ENCODE measurements around the gene SRPRA. TPM values are rescaled to one million over a fixed set of nuclear protein-coding genes. Genes with fewer than 3 reads are reported as not detected.
"Not testable (repeated sequence)": the region's sequence is repeated elsewhere in the genome, so short reads cannot be mapped to it uniquely, and the experiment has no call there.

The SRPRA gene
- total and polyA plus RNA-seq, 8 donors, result 67.9 to 154 (median 77.6) TPM

DNA sequence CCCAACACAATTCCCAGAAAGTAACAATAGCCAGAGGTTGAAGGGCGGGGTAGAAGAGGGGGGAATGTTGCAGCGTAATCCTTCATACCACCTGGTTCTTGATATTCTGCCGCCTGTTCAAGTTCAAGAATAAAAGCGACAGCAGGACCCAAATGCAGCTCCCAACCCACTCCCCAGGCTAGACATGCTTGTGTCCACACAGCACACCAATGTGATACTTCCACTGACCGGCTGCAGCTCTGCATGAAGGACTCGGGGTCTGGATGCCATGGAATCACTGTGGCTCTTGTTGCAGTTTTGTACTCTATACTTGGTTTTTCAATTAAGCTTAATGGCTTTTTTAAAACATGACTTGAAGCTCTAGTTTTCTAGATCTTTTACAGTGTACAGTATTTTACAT lies 6.5 kb downstream of the SRPRA start:
- Histone ChIP-seq H3K36me3 (peaks cover 0 to 96% of the 10 kb centered on the region in 2 donors), H3K4me1 (peaks cover 0 to 8% of the 10 kb centered on the region in 2 donors), H3K9me3 (no peaks in the 10 kb centered on the region), H3K27me3 (no peaks in the 10 kb centered on the region), H3K4me3 (no peak overlapping the region), H3K27ac (no peak overlapping the region)
- no peak for ATAC-seq
- no peak for DNase-seq
- intact Hi-C loops (cut with DNase I), result no loop called here
- TF ChIP-seq, protein P1, sequence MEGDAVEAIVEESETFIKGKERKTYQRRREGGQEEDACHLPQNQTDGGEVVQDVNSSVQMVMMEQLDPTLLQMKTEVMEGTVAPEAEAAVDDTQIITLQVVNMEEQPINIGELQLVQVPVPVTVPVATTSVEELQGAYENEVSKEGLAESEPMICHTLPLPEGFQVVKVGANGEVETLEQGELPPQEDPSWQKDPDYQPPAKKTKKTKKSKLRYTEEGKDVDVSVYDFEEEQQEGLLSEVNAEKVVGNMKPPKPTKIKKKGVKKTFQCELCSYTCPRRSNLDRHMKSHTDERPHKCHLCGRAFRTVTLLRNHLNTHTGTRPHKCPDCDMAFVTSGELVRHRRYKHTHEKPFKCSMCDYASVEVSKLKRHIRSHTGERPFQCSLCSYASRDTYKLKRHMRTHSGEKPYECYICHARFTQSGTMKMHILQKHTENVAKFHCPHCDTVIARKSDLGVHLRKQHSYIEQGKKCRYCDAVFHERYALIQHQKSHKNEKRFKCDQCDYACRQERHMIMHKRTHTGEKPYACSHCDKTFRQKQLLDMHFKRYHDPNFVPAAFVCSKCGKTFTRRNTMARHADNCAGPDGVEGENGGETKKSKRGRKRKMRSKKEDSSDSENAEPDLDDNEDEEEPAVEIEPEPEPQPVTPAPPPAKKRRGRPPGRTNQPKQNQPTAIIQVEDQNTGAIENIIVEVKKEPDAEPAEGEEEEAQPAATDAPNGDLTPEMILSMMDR (IDR thresholded peaks at IDR 0.05), result no peak

DNA sequence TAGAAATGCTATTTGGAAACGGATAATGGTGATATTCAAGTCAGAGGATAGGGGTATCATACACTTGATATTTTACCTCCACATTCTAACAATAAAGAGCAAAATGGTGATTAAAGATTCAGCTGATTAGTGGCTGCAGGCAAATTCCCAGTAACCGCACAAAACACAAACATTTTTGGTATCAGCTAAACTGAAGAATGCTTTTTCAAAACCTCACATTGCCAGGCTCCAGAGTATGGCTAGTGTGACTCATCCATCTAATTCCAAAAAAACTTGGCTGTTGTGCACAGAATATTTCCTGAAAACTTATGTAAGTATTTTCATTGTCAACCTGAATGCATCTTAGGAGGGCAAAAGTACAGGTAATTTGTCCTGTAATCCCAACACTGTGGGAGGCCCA lies 10.9 kb downstream of the SRPRA start:
- TF ChIP-seq, protein P1 (IDR thresholded peaks at IDR 0.05), result no peak
- ATAC-seq, result no peak
- intact Hi-C loops (cut with DNase I), result no loop called here

DNA sequence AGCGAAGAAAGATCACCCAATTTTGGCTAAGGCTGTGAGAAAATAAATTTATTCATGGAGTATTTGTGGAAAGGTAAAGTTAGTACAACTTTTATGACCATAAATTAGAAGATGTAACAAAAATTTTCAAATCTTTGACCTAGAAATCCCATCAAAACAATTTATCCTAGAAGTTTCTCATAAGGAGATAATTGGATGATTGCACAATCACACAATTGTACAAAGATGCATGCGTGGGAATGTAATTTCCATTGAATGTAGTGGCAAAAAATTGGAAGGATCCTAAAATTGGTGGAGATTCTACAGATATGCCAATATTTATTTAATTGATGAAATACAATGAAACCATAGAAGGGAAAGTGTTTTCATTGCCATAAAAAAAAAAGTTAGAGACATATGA lies 11.6 kb downstream of the SRPRA start:
- Histone ChIP-seq H3K4me3 (no peak overlapping the region), H3K27me3 (no peaks in the 10 kb centered on the region), H3K36me3 (peaks cover 0 to 96% of the 10 kb centered on the region in 2 donors), H3K27ac (no peak overlapping the region), H3K9me3 (no peaks in the 10 kb centered on the region), H3K4me1 (no peaks in the 10 kb centered on the region)
- DNase-seq, result no peak
- TF ChIP-seq, protein P1 (IDR thresholded peaks at IDR 0.05), result no peak
- intact Hi-C loops (cut with DNase I), result no loop called here
- ATAC-seq, result no peak

More for the DNA sequence above, 10.9 kb downstream of the SRPRA start:
- H3K9me3 ChIP-seq, result no peaks in the 10 kb centered on the region
- H3K4me1 ChIP-seq, result no peaks in the 10 kb centered on the region
- H3K36me3 ChIP-seq, result peaks cover 0 to 96% of the 10 kb centered on the region in 2 donors
- H3K4me3 ChIP-seq, result no peak overlapping the region
- H3K27ac ChIP-seq, result no peak overlapping the region
- DNase-seq, result no peak
- no peaks in the 10 kb centered on the region for H3K27me3 ChIP-seq

DNA sequence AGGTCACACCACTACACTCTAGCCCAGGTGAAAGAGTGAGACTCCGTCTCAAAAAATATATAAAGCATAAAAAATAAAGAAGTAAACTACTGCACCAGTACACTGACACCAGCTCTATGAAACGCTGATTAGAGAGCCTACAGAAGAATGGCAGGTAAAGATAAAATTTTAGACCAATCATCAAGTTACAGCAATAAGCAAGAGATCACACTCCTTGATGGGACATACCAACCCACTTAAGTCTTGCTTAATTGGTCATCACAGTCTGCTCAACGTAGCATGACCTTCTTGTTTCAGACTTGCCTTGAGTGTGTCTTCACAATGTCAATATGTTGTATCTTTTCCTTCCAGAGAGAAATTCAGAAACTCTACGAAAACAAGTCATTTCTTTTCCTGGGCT lies 12.5 kb downstream of the SRPRA start:
- no peak for ATAC-seq
- TF ChIP-seq, protein P1 (IDR thresholded peaks at IDR 0.05), result no peak
- H3K4me3 ChIP-seq, result no peak overlapping the region
- DNase-seq, result no peak
- intact Hi-C loops (cut with DNase I), result no loop called here
- no peaks in the 10 kb centered on the region for H3K27me3 ChIP-seq
- peaks cover 0 to 96% of the 10 kb centered on the region in 2 donors for H3K36me3 ChIP-seq
- H3K27ac ChIP-seq, result no peak overlapping the region
- H3K4me1 ChIP-seq, result no peaks in the 10 kb centered on the region
- H3K9me3 ChIP-seq, result no peaks in the 10 kb centered on the region

DNA sequence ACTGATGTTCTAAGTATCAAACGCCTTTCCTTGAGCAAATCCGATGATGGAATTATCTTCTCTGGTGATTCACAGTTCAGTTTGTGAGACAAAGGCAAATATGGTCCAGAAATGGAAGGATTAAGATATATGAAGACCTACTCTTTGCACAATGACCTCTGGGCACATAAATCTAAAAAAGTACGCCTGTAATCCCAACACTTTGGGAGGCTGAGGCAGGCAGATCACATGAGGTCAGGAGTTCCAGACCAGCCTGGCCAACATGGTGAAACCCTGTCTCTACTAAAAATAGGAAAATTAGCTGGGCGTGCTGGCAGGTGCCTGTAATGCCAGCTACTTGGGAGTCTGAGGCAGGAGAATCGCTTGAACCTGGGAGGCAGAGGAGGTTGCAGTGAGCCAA lies 13.2 kb downstream of the SRPRA start:
- H3K27ac ChIP-seq; H3K27me3 ChIP-seq; H3K4me3 ChIP-seq; ATAC-seq; H3K9me3 ChIP-seq; DNase-seq; H3K4me1 ChIP-seq; intact Hi-C loops (cut with DNase I): not testable (repeated sequence)
- H3K36me3 ChIP-seq, result peaks cover 0 to 91% of the 10 kb centered on the region in 2 donors

DNA sequence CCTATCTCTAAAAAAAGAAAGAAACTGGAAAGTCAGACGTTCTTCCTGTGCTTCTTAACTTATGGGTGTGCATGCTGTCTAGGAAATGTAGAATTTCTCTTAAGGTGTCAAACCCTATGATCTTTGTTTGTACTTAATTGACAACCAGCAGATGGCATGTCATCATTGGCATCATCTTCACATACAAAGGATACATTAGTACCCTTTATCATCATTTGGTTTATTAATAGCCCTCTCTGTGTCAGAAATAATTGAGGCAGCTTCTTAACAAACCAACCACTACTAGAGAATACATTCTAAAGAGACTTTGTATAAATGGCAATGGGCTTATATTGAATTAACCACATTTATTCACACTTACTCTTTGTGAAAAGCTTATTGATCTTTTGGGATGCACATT lies 13.9 kb downstream of the SRPRA start:
- no peaks in the 10 kb centered on the region for H3K27me3 ChIP-seq
- peaks cover 0 to 85% of the 10 kb centered on the region in 2 donors for H3K36me3 ChIP-seq
- ATAC-seq, result no peak
- no peak for DNase-seq
- no peaks in the 10 kb centered on the region for H3K9me3 ChIP-seq
- no peak overlapping the region for H3K27ac ChIP-seq
- TF ChIP-seq, protein P1 (IDR thresholded peaks at IDR 0.05), result no peak
- no peaks in the 10 kb centered on the region for H3K4me1 ChIP-seq
- intact Hi-C loops (cut with DNase I), result no loop called here
- no peak overlapping the region for H3K4me3 ChIP-seq

All from left lung (tissue), 10 donors.